ENCODE data around the gene MAP1LC3A.

GRCh38 chr20:34570859-34571306 is 12.4 kb downstream of the MAP1LC3A start:
- no peak for TF ChIP-seq CTCF (IDR thresholded peaks at IDR 0.05)
- no peak for TF ChIP-seq POLR2A (IDR thresholded peaks at IDR 0.05)
